Epidermal melanocyte (primary cell): ENCODE measurements around the gene DHRS11.

Source experiments
- DNase-seq: peaks from one replicate; pipeline ENCODE4 v3.0.0; 2011; ENCODE audit warnings: low spot score; ENCODE audit not compliant: insufficient read length

Gene DHRS11

DNA sequence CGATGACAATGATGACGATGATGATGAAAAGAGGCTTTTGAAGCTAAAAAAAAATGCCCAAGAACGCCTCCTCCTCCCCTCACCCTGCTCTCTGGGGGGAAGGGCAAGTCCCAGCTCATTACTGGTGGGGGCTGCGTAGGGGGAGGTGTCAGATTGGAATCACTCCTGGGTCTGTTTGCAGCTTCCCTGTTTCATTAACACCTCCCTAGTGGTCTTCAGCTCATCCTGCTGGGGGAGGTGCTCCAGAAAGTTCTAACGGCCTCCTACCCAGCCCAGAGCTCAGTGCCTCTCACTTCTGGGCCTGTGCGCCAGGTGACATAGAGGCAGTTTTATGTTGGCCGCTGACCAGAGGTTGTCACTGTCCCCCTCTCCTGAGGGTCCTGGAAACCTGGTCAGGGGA, 22.4 kb downstream of the DHRS11 start:
- no peak for DNase-seq

- DNase-seq, result no peak
Measured at GRCh38 chr17:36614933-36615332, 23.3 kb downstream of the DHRS11 start.

DNA sequence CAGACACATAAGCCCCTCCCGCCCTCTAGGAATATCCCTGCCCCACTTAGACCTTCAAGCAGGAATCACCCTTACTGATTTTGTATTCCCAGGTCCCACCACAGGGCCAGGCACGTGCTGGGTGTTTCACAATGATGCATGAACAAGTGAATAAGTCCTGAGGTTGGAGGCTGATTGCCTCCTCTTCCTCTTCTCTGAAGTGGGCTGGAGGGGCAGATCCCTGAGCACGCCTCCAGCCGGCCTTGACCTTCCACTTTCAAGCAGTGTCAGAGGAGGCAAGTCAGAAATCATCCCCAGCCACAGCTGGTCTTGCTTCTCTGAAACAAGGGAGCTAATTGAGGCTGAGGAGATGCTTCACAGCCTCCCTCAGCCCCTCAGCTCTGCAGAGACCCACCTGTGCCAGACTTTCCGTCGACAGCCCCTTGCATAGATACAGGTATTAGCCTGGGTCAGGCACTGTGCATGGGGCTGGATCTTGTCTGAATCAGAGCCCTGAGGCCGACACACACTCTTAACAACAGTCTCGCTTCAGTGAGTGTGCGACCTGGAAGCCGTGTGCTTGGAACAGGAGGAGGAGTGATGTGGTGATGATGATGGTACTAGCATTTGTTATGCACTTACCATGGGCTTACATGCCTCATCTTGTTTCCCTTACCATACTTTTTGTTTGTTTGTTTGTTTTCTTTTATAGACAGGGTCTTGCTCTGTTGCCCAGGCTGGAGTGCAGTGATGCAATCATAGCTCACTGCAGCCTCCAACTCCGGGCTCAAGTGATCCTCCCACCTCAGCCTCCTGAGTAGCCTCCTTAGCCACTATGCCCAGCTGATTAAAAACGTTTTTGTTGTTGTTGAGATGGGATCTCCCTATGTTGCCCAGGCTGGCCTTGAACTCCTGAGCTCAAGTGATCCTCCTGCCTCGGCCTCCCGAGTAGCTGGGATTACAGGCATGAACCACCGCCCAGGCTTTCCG, 24.7 kb downstream of the DHRS11 start:
- DNase-seq, result no peak

- no peak for DNase-seq
Measured at GRCh38 chr17:36617773-36618172, 26.1 kb downstream of the DHRS11 start.

DNA sequence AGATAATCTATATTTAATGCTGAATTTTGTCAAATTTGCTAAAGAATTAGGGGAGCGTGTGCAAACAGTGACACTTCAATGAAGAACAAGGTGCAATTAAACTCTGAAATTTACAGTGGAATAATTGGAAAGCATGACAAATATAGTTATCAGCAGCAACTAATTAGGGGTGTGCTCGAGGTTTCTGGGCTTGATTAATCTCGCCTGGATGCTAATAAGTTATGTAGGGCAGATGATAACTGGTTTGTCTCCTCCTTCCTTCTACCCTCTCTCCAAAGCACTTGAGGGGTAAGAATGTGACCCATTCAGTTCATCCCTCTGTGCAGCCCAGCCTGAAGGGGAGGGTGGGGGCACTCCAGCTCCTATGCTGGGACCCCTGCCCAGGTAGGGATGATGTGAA, 31.6 kb downstream of the DHRS11 start:
- DNase-seq, result no peak

DNA sequence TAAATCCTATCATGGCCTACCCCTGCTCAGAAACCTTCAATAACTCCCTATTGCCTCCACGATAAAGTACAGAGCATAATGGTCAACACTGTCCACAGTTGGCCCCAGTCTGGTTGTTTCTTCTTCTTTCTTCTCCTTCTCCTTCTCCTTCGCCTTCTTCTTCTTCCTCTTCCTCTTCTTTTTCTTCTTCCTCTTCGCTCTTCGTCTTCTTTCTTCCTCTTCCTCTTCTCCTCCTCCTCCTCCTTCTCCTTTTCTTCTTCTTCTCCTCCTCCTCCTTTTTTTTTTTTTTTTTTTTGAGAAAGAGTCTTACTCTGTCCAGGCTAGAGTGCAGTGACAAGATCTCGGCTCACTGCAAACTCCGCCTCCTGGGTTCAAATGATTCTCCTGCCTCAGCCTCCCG, 33.5 kb downstream of the DHRS11 start:
- DNase-seq, result no peak

DNA sequence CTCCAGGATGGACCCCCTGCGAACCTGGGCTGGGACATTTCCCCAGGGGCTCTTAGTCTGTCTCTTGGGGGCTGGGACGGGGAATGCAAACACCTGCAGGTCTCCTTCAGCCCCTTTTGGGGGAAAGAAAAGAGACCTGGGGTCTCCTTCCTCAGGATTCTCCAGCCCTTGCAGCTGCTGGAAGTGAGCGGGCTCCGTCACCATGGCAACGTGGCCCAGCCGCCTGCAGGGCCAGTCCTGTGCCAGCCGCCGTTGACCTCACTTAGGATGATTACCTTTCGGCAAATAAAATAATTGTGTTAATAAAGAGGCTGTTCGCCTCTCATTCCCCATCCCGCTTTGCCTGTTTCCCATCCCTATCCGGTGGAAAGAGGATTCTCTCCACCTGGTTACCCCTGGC, 35.4 kb downstream of the DHRS11 start:
- DNase-seq, result no peak

GRCh38 chr17:36628576-36628975, 36.9 kb downstream of the DHRS11 start:
- no peak for DNase-seq

GRCh38 chr17:36629252-36629847, 37.7 kb downstream of the DHRS11 start:
- DNase-seq, result peak; percentile 56

DNA sequence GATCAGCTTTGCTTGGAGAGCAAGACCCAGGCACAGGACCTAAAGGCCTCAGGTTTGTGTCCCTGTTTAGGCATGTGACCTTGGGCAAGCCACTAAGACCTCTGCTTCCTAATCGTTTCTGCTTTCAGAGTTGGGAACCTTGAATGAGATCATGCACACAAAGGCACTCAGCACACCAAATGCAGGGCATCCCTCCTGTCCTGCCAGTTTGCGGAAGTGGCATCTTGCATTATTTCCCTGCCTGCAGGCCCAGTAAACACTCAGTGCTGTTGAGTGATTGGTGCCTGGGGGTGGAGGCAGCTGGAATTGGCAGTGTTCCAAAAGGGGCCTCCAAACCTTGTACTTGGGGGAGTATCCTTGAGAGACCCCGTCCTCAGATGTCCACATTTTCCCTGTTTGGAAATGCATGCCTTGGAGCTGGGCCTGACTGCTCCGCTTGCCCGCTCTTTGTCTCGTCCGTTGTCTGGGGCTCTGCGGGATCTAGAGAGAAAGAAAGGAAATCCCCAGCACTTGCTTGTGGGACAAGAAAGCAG, 38.4 kb downstream of the DHRS11 start:
- DNase-seq, result no peak

DNA sequence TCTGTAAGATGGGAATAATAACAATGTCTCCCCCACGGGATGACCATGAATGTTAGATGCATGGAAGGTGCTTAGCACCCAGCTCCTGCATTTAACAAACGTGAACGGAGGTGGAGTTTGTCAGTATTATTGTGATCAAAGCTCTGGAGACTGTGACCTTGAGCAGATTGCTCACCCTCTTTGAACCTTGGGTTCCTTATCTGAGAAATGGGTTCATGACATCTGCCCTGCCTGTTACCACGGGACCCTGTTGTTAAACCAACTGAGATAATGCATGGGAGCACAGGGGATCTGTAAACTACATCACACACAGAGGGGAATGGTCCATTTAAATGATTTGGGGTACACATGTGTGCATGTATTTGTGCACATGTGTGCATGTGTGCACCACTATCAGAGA, 39.3 kb downstream of the DHRS11 start:
- no peak for DNase-seq

GRCh38 chr17:36632916-36633771, 41.5 kb downstream of the DHRS11 start:
- DNase-seq, result no peak

DNA sequence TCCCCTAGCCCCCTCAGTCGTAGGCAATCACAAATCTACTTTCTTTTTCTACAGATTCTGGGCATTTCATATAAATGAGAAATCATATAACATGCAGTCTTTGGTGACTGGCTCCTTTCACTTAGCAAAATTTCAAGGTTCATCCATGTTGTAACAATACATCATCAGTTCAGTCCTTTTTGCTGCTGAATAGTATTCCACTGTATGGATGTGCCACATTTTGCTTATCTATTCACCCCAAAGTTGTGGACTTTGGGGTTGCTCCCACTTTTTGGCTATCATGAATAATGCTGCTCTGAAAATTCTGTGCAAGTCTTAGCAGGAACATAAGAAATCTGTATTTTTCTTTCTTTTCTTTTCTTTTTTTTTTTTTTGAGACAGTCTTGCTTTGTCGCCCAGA, 48.7 kb downstream of the DHRS11 start:
- no peak for DNase-seq

DNA sequence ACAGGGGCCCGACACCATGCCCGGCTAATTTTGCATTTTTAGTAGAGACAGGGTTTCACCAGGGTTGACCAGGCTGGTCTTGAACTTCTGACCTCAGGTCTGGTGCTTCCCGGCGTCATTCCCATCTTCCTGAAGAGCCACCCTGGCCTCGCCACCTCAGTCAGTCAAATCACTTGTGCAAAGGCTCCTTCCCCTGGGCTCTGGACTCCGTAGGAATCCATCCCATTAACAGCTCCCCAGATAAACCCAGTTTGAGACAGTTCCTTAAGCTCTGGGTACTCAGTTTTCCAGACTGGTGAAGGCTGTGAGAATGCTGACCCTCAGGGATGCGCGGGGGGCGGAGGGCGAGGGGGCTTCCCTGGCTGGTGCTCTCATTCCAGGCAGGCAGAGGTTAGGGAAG, 49.2 kb downstream of the DHRS11 start:
- DNase-seq, result no peak

DNA sequence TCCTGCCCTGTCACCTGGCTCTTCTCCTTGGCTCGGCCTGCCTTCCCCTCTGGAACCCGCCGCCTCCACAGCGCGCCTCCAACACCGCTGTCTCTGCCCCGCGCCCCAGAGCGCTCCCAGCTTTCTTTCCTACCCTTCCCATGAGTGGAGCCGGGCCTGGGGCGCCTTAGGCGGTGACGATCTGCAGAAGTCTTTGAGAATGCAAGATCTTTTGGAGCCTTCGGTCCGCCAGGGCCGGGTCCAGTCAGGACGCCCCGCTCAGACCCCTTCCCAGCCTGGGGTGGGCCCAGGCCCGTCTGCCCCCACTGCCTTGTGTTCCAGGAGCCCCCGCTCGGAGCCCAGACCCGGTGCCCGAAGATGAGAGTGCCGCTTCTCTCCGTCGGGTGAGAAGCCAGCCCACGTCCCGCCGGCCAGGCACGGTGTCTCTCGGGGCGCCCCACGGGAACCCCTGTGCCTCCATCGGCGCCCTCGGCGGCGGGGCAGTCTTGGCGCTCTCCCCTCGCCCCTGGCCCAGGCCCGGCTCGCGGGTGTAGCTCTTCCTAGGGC, 49.7 kb downstream of the DHRS11 start:
- DNase-seq, result no peak

DNA sequence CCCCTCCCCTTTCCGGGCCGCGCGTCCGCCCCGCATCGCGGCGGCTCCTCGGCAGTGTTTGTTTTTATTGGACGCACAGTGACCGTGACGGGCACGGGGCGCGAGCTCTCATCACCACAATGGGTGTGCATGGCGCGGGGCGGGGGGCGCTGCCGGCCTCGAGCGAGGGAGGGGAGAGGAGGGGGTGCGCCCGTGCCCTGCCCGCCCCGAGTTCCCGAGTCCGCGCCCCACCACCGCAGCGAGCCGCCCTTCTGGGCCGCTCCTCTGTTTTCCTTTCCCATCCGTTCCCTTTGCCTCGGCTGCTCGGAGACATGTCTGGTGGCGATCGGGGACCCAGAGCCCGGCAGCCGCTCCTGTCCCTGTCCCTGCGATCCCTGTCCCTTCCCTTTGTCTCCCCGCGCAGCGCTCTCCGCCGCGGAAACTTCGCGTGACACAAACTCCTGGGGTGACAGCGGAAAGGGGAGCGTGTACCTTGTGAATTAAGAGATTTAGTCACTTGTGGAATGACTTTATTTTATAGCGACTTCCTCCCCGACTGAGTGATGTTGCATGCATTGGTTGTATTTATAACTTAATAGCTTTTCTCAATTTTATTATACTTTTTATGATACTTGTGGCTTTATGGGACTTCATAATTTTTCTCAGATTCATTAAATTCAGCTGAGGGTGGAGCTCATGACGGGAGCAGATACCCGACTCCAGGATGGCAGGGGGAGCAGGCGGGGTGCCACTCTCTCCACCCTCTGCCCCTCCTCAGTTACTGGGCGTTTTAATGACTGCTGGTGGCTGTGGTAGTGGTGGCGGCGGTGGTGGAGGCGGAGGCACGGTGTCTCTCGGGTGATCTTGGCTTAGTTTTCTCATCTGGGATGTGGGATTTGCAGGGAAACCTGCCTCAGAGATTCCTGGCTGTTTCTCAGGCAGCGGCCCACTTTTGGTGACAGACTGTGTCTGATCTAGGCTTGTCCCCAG, 50.5 kb downstream of the DHRS11 start:
- DNase-seq, result no peak

GRCh38 chr17:36643086-36643685, 51.5 kb downstream of the DHRS11 start:
- DNase-seq, result no peak

- no peak for DNase-seq
Measured at GRCh38 chr17:36645422-36645821, 53.7 kb downstream of the DHRS11 start.

DNA sequence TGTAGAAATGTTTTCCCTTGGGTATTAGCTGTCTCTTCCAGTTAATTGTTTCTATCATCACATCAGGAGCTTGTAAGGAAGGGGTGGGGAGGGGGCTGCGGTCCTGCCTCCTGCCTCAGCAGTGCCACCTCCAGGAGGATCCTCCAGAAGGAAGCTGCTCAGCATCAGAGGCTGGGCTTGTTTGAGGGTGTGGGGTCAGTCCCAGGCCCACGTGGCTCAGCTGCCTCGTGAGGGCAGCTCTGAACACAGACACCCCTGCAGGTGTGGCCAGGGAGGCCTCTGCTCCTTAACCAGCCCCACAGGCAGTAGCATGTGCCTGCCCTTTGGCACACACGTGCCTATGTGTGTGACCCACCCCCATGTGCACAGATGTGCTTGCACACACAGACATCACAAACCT, 56.0 kb downstream of the DHRS11 start:
- DNase-seq, result no peak
